HG02885 (cell line): ENCODE data around the gene CKMT1B.
"Not testable (repeated sequence)": the region's sequence is repeated elsewhere in the genome, so short reads cannot be mapped to it uniquely, and the experiment has no call there.

Experiments used
- ATAC-seq: cut with Tn5 transposase; IDR thresholded peaks from one replicate; pipeline ENCODE4 v1.9.1; 2021; ENCODE audit warnings: mild to moderate bottlenecking; ENCODE audit not compliant: unreplicated experiment, poor library complexity

CKMT1B gene

DNA sequence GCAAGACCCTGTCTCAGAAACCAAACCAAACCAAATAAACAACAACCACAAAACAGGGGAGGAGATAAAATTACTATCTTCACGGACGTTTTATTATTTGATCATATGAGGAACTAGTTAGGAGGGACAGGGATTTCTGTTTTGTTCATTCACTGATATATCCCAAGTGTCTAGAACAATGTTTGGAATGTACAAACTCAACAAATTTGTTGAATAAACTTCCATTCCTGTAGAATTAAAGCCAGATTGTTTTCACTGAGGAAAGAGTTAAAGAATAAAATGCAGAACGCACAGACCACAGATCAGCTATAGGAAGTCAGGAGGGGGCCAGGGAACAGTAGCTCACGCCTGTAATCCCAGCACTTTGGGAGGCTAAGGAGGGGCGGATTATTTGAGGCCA lies 31.3 kb downstream of the CKMT1B start:
- no peak for ATAC-seq

GRCh38 chr15:43626937-43627336 lies 33.1 kb downstream of the CKMT1B start:
- ATAC-seq = not testable (repeated sequence)

DNA sequence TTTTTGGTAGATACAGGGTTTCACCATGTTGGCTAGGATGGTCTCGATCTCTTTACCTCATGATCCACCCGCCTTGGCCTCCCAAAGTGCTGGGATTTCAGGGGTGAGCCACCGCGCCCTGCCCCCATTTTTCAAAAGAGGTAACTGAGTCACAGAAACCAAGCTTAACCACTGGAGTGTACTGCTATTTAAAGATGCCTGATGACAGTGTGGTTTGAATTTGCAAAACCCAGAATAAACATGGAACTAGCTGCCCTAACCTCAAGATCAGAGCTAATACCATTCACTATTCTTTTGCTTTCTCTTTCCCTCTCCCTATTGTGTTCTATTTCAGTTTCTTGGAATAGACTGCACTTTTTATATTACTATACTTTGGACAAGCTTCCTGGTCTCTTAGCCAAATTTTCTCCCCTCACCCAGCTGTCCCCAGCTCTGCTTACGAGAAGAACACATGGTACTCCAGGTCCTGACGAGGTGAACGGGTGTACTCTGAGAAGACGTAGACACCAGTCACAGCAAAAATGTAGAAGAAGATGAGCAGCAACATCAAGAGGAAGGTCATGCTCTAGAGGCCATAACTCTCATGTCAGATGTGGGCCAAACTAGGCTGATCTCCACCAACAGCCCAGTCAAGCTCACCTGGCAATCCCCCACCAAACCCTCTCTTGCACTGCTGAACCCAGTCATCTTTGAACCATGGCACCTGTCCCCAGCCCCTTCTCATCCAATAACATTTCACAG lies 44.8 kb downstream of the CKMT1B start:
- ATAC-seq = peak; percentile 72
